Heart right ventricle (tissue), 16 donors: Measurements from ENCODE around the gene RTF1. TPM values are rescaled to one million over a fixed set of nuclear protein-coding genes. Genes with fewer than 3 reads are reported as not detected.
A peak's percentile ranks its signal among the peaks of the same experiment; 100 is the strongest.

Experiments
- ATAC-seq, 8 donors: fragments of 200-7000 bp; cut with Tn5 transposase; one replicate each; pipeline ENCODE4 v1.9.1; 2020; ENCODE audit warnings: mild to moderate bottlenecking in 8 of 8, moderate library complexity in 8 of 8, moderate number of reproducible peaks in 1 of 8
- DNase-seq, 2 donors: peaks; one replicate each; pipeline ENCODE4 v3.0.0-alpha.2; 2020
- H3K27ac ChIP-seq, 10 donors: fragments of 200-600 bp; sonication (generic) in 2 of 10; one replicate each; pipeline versions ENCODE4 v1.5.0 to v1.8.0; 2020 to 2022; ENCODE audit warnings: mild to moderate bottlenecking in 3 of 10
- H3K27me3 ChIP-seq, 7 donors: fragments of 200-600 bp; one replicate each; pipeline ENCODE4 v1.8.0; 2021 to 2022; ENCODE audit warnings: mild to moderate bottlenecking in 2 of 7
- H3K36me3 ChIP-seq, 9 donors: fragments of 200-600 bp; sonication (generic) in 1 of 9; one replicate each; pipeline versions ENCODE4 v1.5.0 to v1.8.0; 2020 to 2022; ENCODE audit warnings: mild to moderate bottlenecking in 2 of 9
- H3K4me1 ChIP-seq, 9 donors: fragments of 200-600 bp; sonication (generic) in 1 of 9; one replicate each; pipeline versions ENCODE4 v1.5.0 to v1.8.0; 2020 to 2022; ENCODE audit warnings: mild to moderate bottlenecking in 4 of 9
- H3K4me3 ChIP-seq, 10 donors: fragments of 200-600 bp; sonication (generic) in 2 of 10; one replicate each; pipeline versions ENCODE4 v1.5.0 to v1.8.0; 2020 to 2022; ENCODE audit warnings: mild to moderate bottlenecking in 7 of 10, moderate library complexity in 2 of 10
- H3K9me3 ChIP-seq, 11 donors: fragments of 200-600 bp in 10 of 11; sonication (generic) in 2 of 11; one replicate each; pipeline versions ENCODE4 v1.5.0 to v1.8.0; 2013 to 2022; ENCODE audit warnings: mild to moderate bottlenecking in 2 of 11, control low read depth in 1 of 11, moderate library complexity in 1 of 11
- WGBS, 2 donors: extraction: QIAGEN DNeasy Blood & Tissue Kit; methylation state at CpG; one replicate each; pipeline ENCODE4 v1.1.7; 2013; ENCODE audit warnings: inconsistent platforms in 1 of 2; 5-methylcytosine and 5-hydroxymethylcytosine counted together
- intact Hi-C, 10 donors: fragments of 100-400 bp; cut with DNase I; formaldehyde crosslinking; loops; one replicate each; pipeline versions ENCODE4 v1.11.1 to v1.14.2; 2022
- polyA plus RNA-seq, 2 donors: library from polyadenylated mRNA; stranded (reverse); fragments of 200-250 nt; gene quantifications; one replicate each; pipeline ENCODE4 v1.2.3, GENCODE V29; 2013
- total RNA-seq, 10 donors: library from RNA; stranded (reverse); fragmentation: NEBNext Ultra II Directional in 3 of 10; extraction: Animal tissue kit (Norgen Biotek cat#: 25700) in 3 of 10; gene quantifications; one replicate each; pipeline versions ENCODE4 v1.2.1 to v1.2.4, GENCODE V29; 2021 to 2023
- TF ChIP-seq, protein P1 (sequence below), 9 donors: fragments of 200-600 bp; sonication (generic) in 2 of 9; IDR thresholded peaks; one replicate each; pipeline versions ENCODE4 v1.5.0 to v1.8.0; 2021 to 2022; ENCODE audit warnings: antibody characterized with exemption in 9 of 9, mild to moderate bottlenecking in 5 of 9, moderate library complexity in 1 of 9
- donor health status: Arrhythmogenic right ventricular cardiomyopathy.
- donor health status: ischemic (EF 13 %, LVEDD 7.1; RV severe dilation, severe dysfunction).
- donor health status: healthy with polysubstance abuse.
- donor health status: DM: no; HTN: yes; CAD: no.
- donor health status: DM: no; HTN: no; CAD: no.
- donor health status: ischemic (EF 25% LVEDD 6.9; RV normal size, moderate dysfunction).
- donor health status: ischemic (EF 25% LVEDD 5.7; RV mildly dilated, moderate dysfunction).
- donor health status: healthy.
- donor health status: DM: yes; HTN: yes; CAD: no.
- donor health status: Ischemic cardiomyopathy.
- donor health status: ischemic (EF 35%, LVEDD 5.7; RV mildly dilated, moderate dysfunction).
- donor health status: nonischemic (EF 11% LVEDD 7.7; RV severe dilation, severe dysfunction).
- donor health status: DM: yes; HTN: yes; CAD: no.
- donor health status: PGD.
- donor health status: ischemic (EF 29% LVEDD 5.4; RV normal size, mild dysfunction).
- donor health status: nonischemic (EF 23%, LVEDD 6.1; RV moderate dilation, normal function).

The RTF1 gene
- total and polyA plus RNA-seq, 12 donors, result 10.8 to 38.0 (median 30.7) TPM

DNA sequence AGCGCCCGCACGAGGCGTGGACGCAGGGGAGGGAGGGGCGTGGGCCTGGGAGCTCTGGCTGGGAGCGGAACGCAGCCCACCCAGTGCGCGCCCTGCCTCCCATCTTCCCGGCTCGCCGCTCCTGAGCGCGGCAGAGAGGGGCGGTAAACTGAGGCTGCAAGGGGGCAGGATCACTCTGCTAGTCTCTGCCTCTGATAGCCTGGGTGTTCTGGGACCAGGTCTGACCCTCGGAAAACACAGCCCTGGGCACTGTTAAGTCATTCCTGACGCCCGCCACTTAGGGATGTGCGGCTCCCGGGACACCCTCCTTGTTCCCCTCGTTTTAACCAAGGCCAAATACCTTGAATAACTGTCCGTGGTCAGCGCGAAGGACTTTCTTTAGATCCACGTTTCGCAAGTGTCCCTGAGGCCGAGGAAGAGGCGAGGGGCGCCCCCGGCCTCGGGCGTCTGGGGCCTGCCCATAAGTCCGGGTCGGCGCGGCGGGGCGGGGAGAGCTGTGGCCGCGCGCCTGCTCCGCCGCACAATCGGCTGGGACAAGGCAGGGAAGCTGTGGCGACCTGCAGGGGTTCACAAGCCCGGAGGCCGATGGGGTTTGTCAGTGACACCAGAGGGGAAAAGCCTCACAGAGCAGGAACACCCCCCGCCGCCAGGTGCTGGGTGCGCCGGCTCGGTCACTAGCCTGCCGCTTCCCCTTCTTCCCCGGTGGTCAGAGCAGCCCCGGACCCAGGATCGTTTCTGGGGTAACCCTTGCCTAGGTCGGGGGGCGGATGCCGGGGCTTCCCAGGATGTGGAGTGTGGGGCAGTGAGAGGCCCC is 78.2 kb downstream of the RTF1 start:
- 7 to 13% methylated on average over 55 to 60 of the region's 60 CpGs for WGBS, 2 donors
- H3K4me3 ChIP-seq, result peak overlapping the region in 9 of 10 donors; percentile 47 to 91 (median 69)
- H3K27me3 ChIP-seq, result peaks cover 7 to 95% (median 63%) of the 10 kb centered on the region in 7 donors
- peaks cover 7 to 41% (median 34%) of the 10 kb centered on the region in 9 donors for H3K4me1 ChIP-seq
- DNase-seq (no peak), ATAC-seq (peak in 3 of 8 donors; percentile 3 to 12 (median 5))
- TF ChIP-seq, protein P1, sequence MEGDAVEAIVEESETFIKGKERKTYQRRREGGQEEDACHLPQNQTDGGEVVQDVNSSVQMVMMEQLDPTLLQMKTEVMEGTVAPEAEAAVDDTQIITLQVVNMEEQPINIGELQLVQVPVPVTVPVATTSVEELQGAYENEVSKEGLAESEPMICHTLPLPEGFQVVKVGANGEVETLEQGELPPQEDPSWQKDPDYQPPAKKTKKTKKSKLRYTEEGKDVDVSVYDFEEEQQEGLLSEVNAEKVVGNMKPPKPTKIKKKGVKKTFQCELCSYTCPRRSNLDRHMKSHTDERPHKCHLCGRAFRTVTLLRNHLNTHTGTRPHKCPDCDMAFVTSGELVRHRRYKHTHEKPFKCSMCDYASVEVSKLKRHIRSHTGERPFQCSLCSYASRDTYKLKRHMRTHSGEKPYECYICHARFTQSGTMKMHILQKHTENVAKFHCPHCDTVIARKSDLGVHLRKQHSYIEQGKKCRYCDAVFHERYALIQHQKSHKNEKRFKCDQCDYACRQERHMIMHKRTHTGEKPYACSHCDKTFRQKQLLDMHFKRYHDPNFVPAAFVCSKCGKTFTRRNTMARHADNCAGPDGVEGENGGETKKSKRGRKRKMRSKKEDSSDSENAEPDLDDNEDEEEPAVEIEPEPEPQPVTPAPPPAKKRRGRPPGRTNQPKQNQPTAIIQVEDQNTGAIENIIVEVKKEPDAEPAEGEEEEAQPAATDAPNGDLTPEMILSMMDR (IDR thresholded peaks at IDR 0.05), result no peak
- no peaks in the 10 kb centered on the region for H3K36me3 ChIP-seq
- intact Hi-C loops, result loop anchor here in 2 of 10 donors (5.0 to 10.0 kb wide), 2 partner anchors 60 to 207 kb away; partner anchors contain the start of gene TYRO3 (in 1 of the 2)
- no peak overlapping the region for H3K27ac ChIP-seq
- no peaks in the 10 kb centered on the region for H3K9me3 ChIP-seq

- Histone ChIP-seq H3K27me3 (peaks cover 7 to 96% (median 64%) of the 10 kb centered on the region in 7 donors), H3K9me3 (no peaks in the 10 kb centered on the region), H3K27ac (no peak overlapping the region), H3K36me3 (no peaks in the 10 kb centered on the region), H3K4me3 (peak overlapping the region in 9 of 10 donors; percentile 26 to 91 (median 69)), H3K4me1 (peaks cover 7 to 42% (median 34%) of the 10 kb centered on the region in 9 donors)
- 30 to 35% methylated on average over 57 to 59 of the region's 59 CpGs for WGBS, 2 donors
- ATAC-seq (peak in 6 of 8 donors; percentile 14 to 35 (median 25)), DNase-seq (peak in 1 of 2 donors; percentile 30)
- intact Hi-C loops, result loop anchor here in 1 of 10 donors (10.0 kb wide), 1 partner anchor 59 kb away; the partner anchor contains the start of gene TYRO3
- TF ChIP-seq, protein P1 (IDR thresholded peaks at IDR 0.05), result no peak
Measured at GRCh38 chr15:41495736-41496599, 79.1 kb downstream of the RTF1 start.

DNA sequence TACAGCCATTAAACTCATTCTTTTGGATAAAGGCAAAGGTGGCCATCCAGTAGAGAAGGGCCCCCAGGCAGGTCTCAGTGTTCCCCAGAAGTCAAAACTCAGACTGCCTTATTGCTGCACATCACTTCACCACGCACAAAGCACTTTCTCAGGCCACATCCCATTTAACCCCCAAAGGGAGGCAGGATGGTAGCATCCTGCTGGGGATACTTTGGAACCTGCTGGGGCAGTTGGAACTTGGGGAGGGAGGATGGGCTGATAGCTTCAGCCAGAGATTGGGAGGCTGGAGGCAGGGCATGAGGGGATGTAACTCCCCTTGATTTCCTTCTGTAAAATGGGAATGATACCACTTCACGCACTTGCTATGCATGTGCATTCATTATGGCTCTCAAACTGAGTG is 81.8 kb downstream of the RTF1 start:
- H3K36me3 ChIP-seq, result no peaks in the 10 kb centered on the region
- no peaks in the 10 kb centered on the region for H3K9me3 ChIP-seq
- peaks cover 15 to 49% (median 41%) of the 10 kb centered on the region in 9 donors for H3K4me1 ChIP-seq
- H3K27me3 ChIP-seq, result peaks cover 27 to 97% (median 82%) of the 10 kb centered on the region in 7 donors
- DNase-seq, result no peak
- ATAC-seq, result no peak
- intact Hi-C loops, result loop anchor here in 1 of 10 donors (10.0 kb wide), 1 partner anchor 56 kb away; the partner anchor contains the start of gene TYRO3
- H3K4me3 ChIP-seq, result no peak overlapping the region
- H3K27ac ChIP-seq, result no peak overlapping the region
- TF ChIP-seq, protein P1 (IDR thresholded peaks at IDR 0.05), result no peak
- WGBS, 2 donors, result 90 to 96% methylated on average over 2 of the region's 2 CpGs
